ENCODE measurements around the gene SOX21.
A peak's percentile ranks its signal among the peaks of the same experiment; 100 is the strongest.

Gene SOX21

GRCh38 chr13:94713561-94714182 is 1.3 kb upstream of the SOX21 start:
- Mint-ChIP-seq H3K4me3 (no peak overlapping the region), H3K27ac (peak overlapping the region; percentile 8), H3K4me1 (ENCODE audit: low read depth) (peaks cover 8% of the 10 kb centered on the region), H3K27me3 (ENCODE audit: low read depth) (peaks cover 71% of the 10 kb centered on the region), H3K9me3 (no peaks in the 10 kb centered on the region), H3K36me3 (ENCODE audit: low read depth) (no peaks in the 10 kb centered on the region)
- DNase-seq (ENCODE audit: low spot score), result no peak

GRCh38 chr13:94712812-94713560 is 641 bp upstream of the SOX21 start:
- DNase-seq (ENCODE audit: low spot score), result peak; percentile 8
- H3K4me1 Mint-ChIP-seq (ENCODE audit: low read depth), result peaks cover 8% of the 10 kb centered on the region
- H3K27me3 Mint-ChIP-seq (ENCODE audit: low read depth), result peaks cover 76% of the 10 kb centered on the region
- no peaks in the 10 kb centered on the region for H3K9me3 Mint-ChIP-seq
- H3K27ac Mint-ChIP-seq, result no peak overlapping the region
- H3K36me3 Mint-ChIP-seq (ENCODE audit: low read depth), result no peaks in the 10 kb centered on the region
- peak overlapping the region; percentile 64 for H3K4me3 Mint-ChIP-seq

- no peak overlapping the region for H3K27ac Mint-ChIP-seq
- peak; percentile 21 for DNase-seq (ENCODE audit: low spot score)
- H3K27me3 Mint-ChIP-seq (ENCODE audit: low read depth), result peaks cover 78% of the 10 kb centered on the region
- peak overlapping the region; percentile 21 for H3K4me3 Mint-ChIP-seq
- H3K4me1 Mint-ChIP-seq (ENCODE audit: low read depth), result peaks cover 8% of the 10 kb centered on the region
- no peaks in the 10 kb centered on the region for H3K9me3 Mint-ChIP-seq
- peaks cover 3% of the 10 kb centered on the region for H3K36me3 Mint-ChIP-seq (ENCODE audit: low read depth)
Measured at GRCh38 chr13:94711561-94712286, 621 bp downstream of the SOX21 start.

GRCh38 chr13:94710881-94711560 is 1.3 kb downstream of the SOX21 start:
- DNase-seq (ENCODE audit: low spot score), result peak; percentile 10

GRCh38 chr13:94710065-94710781 is 2.1 kb downstream of the SOX21 start:
- Mint-ChIP-seq H3K4me1 (ENCODE audit: low read depth) (peaks cover 8% of the 10 kb centered on the region), H3K27ac (peak overlapping the region; percentile 26), H3K9me3 (no peaks in the 10 kb centered on the region), H3K4me3 (peak overlapping the region; percentile 55), H3K27me3 (ENCODE audit: low read depth) (peaks cover 78% of the 10 kb centered on the region), H3K36me3 (ENCODE audit: low read depth) (peaks cover 3% of the 10 kb centered on the region)
- DNase-seq (ENCODE audit: low spot score), result no peak

More at GRCh38 chr13:94710881-94711560, 1.3 kb downstream of the SOX21 start:
- Mint-ChIP-seq H3K27me3 (ENCODE audit: low read depth) (peaks cover 78% of the 10 kb centered on the region), H3K4me3 (peak overlapping the region; percentile 55), H3K4me1 (ENCODE audit: low read depth) (peaks cover 8% of the 10 kb centered on the region), H3K9me3 (no peaks in the 10 kb centered on the region), H3K36me3 (ENCODE audit: low read depth) (peaks cover 3% of the 10 kb centered on the region), H3K27ac (no peak overlapping the region)

- peaks cover 8% of the 10 kb centered on the region for H3K4me1 Mint-ChIP-seq (ENCODE audit: low read depth)
- peaks cover 3% of the 10 kb centered on the region for H3K36me3 Mint-ChIP-seq (ENCODE audit: low read depth)
- peaks cover 2% of the 10 kb centered on the region for H3K9me3 Mint-ChIP-seq
- H3K27me3 Mint-ChIP-seq (ENCODE audit: low read depth), result peaks cover 79% of the 10 kb centered on the region
- no peak overlapping the region for H3K4me3 Mint-ChIP-seq
- DNase-seq (ENCODE audit: low spot score), result no peak
- no peak overlapping the region for H3K27ac Mint-ChIP-seq
Measured at GRCh38 chr13:94709001-94709834, 3.1 kb downstream of the SOX21 start.

- Mint-ChIP-seq H3K9me3 (peaks cover 8% of the 10 kb centered on the region), H3K36me3 (ENCODE audit: low read depth) (peaks cover 5% of the 10 kb centered on the region), H3K27ac (no peak overlapping the region), H3K27me3 (ENCODE audit: low read depth) (peaks cover 81% of the 10 kb centered on the region), H3K4me3 (no peak overlapping the region), H3K4me1 (ENCODE audit: low read depth) (peaks cover 8% of the 10 kb centered on the region)
- no peak for DNase-seq (ENCODE audit: low spot score)
Measured at GRCh38 chr13:94708031-94708859, 4.1 kb downstream of the SOX21 start.

GRCh38 chr13:94707400-94708021 is 4.8 kb downstream of the SOX21 start:
- H3K4me1 Mint-ChIP-seq (ENCODE audit: low read depth), result peaks cover 8% of the 10 kb centered on the region
- peaks cover 87% of the 10 kb centered on the region for H3K27me3 Mint-ChIP-seq (ENCODE audit: low read depth)
- peaks cover 5% of the 10 kb centered on the region for H3K36me3 Mint-ChIP-seq (ENCODE audit: low read depth)
- DNase-seq (ENCODE audit: low spot score), result no peak
- no peak overlapping the region for H3K4me3 Mint-ChIP-seq
- peaks cover 8% of the 10 kb centered on the region for H3K9me3 Mint-ChIP-seq
- H3K27ac Mint-ChIP-seq, result peak overlapping the region; percentile 36

GRCh38 chr13:94706843-94707399 is 5.4 kb downstream of the SOX21 start:
- Mint-ChIP-seq H3K4me1 (ENCODE audit: low read depth) (peaks cover 5% of the 10 kb centered on the region), H3K27ac (no peak overlapping the region), H3K36me3 (ENCODE audit: low read depth) (peaks cover 5% of the 10 kb centered on the region), H3K27me3 (ENCODE audit: low read depth) (peaks cover 89% of the 10 kb centered on the region), H3K4me3 (no peak overlapping the region), H3K9me3 (peaks cover 8% of the 10 kb centered on the region)
- DNase-seq (ENCODE audit: low spot score), result no peak

GRCh38 chr13:94706101-94706842 is 6.1 kb downstream of the SOX21 start:
- Mint-ChIP-seq H3K4me3 (no peak overlapping the region), H3K27ac (no peak overlapping the region), H3K9me3 (peaks cover 8% of the 10 kb centered on the region), H3K4me1 (ENCODE audit: low read depth) (peaks cover 5% of the 10 kb centered on the region), H3K36me3 (ENCODE audit: low read depth) (peaks cover 5% of the 10 kb centered on the region), H3K27me3 (ENCODE audit: low read depth) (peaks cover 95% of the 10 kb centered on the region)
- DNase-seq (ENCODE audit: low spot score), result no peak
